Measurements from ENCODE around the gene JARID2.
"Not testable (repeated sequence)": the region's sequence is repeated elsewhere in the genome, so short reads cannot be mapped to it uniquely, and the experiment has no call there.

The JARID2 gene

DNA sequence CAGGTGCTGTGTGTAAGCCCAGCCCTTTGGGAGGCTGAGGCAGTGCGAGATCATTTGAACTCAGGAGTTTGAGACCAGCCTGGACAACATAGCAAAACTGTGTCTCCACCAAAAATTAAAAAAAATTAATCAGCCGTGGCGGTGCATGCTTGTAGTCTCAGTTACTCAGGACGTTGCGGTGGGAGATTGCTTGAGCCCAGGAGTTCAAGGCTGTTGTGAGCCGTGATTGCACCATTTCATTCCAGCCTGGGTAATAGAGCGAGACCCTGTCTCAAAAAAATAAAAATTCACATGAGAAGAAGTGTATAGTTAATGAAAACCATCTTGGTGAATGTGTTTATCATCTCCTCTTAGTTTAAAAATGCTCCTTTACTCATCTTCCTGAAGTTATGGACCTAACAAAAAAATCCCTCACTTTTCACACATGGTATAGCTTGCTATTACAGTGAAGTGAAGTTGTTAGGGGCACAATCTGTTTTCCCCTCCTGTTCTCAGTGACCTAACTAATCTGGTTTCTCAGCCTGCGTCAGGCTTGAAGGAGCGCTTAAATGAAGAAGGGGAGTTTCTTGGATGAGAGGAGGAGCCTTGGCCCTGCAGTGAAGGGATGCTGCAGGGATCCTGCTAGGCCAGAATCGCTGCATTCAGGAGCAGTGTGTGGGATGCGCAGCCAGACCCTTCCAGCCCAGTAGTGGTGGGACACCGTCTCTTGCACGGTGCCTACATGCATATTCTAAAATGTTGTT is 45.3 kb downstream of the JARID2 start:
- no peak for DNase-seq

DNA sequence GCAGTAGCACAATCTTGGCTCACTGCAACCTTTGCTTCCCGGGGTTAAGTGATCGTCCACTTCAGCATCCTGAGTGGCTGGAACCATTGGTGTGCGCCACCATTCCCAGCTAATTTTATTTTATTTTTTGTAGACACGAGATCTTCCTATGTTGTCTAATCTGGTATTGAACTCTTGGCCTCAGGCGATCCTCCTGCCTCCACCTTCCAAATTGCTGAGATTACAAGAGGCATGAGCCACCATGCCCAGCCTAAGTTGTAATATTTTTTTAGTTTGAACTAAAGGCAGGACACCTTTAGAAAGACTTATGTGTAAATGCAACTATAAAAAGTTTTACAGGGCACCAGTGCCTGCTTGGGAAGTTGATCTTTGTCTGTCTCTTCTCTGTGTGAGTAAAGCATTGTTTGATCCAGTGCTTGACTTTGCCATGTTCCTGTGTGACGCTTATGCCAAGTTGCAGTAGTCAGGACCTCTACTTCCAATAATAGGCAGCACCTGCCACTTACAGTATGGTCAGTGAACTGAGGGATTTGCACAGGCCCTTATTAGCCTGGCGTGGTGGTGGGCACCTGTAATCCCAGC is 46.9 kb downstream of the JARID2 start:
- no peak for DNase-seq

DNA sequence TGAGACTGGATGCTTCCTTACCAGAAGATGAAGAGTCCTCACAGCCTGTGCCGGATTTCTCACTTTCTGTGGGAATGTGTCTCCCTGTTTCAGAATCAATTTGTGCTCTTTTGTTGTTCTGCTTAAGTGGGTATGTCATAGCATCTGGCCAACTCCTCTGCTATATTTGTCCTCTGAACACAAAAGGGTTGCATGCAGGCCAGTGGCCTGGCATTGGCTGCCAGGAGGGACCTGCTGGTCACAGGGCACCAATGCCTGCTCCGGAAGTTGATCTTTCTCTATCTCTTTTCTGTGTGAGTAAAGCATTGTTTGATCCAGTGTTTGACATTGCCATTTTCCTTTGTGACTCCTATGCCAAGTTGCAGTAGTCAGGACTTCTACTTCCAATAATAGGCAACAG is 47.8 kb downstream of the JARID2 start:
- no peak for DNase-seq

DNA sequence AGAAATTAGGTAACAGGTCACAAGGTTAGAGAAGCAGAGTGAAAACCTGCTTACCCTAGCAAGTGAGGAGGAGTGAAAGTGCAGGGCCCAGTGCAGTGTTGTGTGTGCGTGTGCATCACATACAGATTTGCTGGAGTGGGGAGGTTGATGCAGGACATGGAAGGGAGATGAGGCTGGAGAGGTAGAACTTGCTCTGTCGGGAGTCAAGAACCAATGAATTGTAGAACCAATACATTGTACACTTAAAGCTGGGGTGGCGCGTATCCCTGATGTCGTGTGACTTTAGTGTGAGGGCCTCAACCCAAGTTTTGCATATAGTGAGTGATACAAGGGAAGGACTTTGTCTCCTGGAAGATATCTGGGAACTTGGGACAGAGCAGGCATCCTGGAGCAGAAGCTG is 48.6 kb downstream of the JARID2 start:
- DNase-seq, result no peak

DNA sequence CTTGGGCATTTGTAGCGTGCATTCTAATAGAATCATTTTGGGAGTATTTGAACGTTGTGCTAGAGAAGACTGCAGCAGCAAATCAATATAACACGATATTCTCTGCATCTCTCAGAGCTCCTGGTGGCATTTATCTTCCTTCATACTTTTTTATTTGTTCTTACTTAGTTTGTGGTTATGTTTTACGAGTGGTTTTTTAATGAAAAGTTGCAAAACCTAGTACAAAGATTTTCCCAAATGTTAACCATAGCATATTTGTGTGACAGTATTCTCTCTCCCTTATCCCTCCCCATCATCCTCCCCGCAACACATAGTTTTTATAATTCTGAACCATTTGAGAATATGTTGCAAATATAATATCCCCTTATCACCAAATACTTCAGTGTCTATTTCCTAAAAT is 50.4 kb downstream of the JARID2 start:
- no peak for DNase-seq

DNA sequence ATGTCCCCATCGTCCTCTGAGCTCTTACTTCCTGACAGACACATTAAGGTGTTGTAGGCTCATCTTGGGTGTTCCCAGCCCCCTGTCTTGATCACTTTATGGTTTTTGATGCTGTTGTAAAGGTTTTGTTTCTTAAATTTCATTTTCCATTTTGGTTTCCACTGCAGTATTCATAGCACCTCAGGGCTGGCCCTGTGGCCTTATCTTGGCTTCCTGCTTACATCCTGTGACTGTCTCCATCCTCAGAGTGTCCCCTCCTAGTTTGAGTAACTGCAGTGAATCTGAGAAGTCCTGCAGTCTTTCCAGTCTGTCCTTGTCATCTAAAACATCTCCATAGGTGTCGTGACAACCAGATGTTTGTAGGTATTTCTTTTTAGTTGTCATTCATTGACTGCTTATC is 50.9 kb downstream of the JARID2 start:
- peak; percentile 20 for DNase-seq

DNA sequence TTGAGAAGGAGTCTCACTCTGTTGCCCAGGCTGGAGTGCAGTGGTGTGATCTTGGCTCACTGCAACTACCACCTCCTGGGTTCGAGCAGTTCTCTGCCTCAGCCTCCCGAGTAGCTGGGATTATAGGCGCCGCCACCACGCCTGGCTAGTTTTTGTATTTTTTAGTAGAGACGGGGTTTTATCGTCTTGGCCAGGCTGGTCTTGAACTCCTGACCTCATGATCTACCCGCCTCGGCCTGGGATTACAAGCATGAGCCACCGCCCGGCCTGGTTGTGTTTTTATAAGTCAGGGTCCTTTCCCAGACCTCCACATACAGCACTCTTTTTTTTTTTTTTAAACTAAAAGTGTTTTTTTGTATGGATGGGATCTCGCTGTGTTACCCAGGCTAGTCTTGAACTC is 51.3 kb downstream of the JARID2 start:
- not testable (repeated sequence) for DNase-seq

DNA sequence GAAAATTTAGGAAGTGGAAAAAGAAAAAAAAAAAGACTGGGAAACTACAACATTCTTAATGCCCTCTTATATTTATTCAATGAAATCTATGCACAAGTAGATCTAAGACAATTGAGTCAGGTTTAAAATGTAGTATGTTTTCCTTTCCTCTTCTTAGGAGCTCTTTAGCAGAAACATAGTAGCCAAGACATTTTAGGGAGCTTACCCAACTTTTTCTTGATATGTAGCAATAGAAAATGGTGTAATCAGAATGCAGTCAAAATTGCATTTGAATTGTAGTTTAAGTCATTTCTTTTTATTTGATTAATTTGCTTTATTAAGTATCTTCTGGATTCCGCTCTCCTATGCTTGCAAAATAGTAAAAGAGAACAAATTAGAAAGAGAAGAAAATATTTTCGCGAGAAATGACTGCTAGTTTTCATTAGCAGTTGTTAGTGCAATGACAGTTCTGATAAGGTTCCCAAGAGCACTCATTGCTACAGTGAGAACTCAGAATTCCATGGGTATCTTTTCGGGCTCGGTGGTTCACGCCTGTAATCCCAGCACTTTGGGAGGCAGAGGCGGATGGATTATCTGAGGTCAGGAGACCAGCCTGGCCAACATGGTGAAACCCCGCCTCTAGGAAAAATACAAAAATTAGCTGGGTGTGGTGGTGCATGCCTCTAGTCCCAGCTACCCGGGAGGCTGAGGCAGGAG is 52.2 kb downstream of the JARID2 start:
- no peak for DNase-seq

DNA sequence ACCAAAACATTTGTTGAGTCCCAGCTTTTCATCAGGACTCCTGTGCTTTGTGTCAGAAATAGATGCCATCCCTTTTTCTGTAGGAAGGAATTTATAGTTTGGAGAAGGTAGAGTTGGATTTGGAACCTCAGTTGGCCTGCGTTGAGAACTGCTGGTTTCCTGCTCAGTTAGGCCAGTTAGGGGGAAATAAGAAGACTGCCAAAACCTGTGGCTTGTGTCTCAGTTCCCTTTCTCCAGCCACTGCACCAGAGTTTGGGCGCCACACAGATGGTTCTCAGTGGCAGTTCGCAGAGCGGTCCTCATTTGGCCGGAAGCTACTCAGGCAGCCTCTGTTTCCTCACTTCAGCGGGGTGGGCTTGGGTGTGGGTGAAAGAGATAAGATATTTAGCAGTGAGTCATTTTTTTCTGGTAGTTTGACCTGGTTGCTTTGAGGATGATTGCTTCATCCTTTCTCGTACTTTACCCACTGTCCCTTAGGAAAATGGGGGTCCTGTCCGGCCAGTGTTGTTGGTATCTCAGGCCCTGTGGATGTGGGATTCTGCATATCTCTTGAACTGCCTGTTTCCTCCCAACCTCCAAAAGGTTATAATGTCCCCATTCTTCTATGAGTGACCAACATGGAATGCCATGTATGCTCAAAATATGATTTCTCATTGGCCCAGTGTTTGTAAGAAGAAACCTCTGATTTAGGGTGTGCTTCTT is 53.7 kb downstream of the JARID2 start:
- DNase-seq, result peak; percentile 14

DNA sequence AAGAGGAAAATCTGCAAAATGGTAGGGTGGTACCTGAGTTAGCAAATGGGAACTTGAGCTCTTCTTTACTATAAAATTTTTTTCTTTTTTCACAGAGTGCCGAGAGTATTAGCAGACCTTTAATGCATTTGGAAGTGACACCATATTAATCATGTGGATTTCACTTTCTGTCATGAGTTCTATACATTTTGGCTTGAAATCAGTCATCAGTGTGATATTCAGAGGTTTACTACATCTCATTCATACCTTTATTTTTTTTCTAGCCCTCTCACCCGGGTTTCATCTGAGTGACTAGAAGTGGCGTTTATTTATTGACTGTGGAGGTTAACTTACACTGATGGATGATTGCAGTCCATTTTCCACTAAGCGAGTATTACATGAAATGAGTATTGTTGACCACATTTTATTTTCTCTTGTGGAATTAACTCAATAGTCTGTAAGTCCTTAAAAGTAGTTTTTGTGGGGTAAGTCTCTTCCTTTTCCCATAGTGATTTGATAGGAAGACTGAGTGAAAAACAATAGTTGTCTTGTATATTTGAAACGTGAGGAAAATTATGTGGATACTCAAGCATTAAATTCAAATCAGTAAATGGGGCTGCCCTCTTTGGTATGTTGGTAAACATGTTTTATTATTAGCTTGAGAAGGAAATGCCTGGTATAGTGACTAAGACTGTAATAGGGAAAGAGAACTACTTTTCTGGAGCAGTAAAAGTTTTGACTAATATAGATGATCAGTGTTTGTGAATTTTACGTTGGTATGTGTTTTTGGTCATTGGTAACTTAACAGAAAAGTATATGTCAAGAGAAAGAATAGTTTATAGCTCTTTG is 55.5 kb downstream of the JARID2 start:
- no peak for DNase-seq

DNA sequence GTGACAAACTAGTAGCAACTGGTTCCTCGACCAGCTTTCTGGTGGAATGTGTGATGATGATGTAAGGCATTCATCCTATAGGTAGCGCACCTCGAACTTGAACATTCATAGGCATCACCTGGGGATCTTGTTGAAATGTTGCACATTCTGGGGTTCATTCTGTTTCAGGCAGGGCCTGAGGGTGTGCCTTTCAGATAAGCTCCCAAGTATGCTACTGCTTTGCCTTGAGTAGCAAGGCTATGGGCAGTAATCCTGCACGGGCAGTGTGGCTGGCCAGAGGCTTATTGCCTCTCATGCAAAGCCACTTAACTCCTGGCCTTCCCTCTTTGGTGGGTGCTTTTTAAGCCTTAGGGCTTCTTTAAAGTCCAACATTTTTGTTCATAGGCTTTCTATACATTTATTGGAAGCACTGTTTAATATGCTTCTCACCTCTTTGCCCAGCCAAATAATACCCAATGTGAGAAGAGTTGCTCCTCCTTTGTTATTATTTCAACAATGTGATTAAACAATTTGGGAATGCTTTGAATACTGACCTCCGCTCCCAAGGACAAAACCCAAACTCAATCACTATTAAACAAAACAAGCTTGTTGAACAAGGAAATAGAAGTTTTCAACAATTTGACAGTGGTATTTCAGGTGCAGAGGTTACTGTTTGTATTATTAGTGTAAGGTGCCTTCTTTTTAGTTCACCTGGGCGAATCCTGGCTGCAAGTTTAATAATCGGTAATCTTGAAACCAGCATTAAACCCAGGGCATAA is 57.5 kb downstream of the JARID2 start:
- no peak for DNase-seq

DNA sequence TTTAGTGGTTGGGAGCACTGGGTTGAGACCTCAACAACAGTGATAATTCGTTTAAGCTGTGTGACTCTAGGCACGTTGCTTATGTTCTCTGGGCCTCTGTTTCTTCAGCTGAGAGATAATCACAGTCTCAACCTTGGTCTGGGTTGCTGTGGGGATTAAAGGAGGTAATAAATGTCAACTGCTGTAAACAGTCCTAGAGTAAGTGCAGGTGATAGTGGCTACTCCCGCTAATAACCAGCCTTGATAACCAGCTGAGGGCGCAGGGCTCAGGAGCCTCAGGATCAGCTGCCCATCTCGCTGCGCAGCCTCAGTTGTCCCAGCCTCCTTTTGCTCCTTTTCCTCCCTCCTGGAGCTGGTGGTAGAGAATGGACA is 58.0 kb downstream of the JARID2 start:
- no peak for DNase-seq

DNA sequence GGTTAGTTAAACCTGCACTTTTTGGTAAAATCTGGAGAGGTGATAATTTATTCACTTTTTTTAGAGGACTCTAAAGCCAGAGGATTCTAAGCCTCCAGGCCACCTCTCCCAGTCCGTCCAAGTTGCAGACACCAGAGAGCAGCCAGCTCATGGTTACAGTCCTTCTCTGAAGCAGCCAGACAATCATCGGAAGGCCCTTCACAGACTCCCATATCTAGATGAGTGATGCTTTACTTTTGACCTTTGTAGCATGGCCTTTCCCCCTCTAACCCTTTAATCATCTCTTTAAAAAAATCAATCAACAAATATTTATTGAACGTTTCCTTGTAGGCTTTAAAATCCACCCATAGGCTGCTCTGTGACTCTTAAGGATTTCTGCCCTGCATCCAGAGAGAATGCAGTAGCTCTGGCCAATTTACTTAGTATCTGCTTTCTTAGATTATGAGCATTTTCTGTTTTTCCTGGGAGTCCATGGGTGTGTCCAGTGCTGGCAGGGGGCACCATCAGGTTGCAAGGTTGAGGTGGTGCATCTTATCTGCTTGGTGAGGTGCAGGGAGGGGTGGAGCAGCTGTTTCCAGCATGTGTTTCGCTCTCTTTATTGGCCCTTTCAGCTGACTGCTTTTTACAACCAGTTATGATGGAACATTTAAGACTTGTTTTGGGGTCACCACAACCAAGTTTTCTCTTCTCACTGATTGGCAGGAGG is 58.6 kb downstream of the JARID2 start:
- no peak for DNase-seq

DNA sequence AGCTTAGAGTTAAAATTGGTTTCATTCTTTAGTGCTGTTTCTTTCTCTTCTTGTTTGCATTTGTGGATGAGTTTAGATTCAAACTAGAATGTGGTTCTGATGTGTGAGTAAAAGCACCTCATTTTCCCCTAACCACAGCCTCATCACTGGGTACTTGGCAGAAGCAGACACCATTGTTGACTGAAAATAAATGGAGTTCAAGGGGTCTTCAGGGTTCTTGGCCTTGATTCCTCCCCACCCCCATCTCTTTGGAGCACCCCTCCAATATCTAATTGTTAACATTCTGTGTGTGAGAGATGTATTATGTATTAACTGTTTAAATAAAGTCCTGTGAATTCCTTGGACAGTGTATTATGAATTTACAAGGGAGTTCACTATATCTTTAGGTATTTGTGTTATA is 59.6 kb downstream of the JARID2 start:
- DNase-seq, result no peak

DNA sequence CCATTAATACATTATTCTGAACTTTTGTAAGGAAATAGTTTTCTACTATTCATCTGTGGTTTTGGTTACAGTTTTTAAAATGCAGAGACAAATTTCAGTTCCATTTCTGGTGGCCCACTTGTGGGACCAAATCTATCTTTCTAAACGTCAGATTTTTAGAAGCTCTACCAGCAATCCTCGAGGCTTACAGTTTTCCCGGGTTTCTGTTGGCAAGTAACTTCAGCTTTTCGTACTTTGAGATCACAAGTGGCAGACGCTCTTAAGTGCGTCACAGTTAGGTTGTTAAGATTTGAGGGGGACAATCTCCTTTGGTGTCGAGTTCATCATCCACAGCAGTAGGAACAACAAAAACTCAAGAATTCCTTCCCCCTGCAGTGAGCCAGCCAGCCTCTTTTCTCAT is 60.0 kb downstream of the JARID2 start:
- DNase-seq, result no peak

DNA sequence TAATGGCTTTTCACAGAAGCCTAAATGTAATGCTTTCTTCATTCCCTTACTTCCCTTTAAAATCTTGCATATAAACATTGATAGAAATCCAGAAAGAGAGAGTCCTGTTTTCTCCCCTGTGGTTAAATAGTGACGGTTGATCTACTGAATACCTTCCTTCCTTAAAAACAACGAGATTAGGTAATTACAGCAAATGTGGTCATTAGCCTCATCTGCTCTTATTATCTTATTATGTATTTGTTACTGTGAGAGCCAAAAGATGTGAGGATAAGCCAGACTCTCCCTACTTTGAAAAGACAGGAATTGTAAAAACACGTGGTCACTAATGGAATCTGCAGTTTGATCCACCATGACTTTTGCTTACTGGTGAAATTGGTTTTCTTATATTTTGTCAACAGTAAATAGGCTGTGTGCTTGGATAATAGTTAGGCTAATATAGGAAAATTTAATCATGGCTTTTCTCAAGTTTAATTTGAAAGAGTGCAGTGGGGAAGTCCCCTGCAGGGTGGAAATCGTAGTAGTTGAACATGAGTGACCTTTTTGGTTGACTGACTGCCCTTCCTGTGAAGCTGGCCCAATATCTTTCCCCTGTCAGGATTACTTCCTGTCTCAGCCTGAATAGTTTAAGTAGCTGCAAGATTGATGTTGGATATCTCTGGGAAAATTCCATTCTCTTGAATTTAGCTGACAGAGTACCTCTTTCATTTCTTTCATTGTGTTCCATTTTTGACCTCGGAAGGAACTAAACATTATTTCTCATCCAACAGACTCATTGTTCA is 62.8 kb downstream of the JARID2 start:
- DNase-seq, result no peak

DNA sequence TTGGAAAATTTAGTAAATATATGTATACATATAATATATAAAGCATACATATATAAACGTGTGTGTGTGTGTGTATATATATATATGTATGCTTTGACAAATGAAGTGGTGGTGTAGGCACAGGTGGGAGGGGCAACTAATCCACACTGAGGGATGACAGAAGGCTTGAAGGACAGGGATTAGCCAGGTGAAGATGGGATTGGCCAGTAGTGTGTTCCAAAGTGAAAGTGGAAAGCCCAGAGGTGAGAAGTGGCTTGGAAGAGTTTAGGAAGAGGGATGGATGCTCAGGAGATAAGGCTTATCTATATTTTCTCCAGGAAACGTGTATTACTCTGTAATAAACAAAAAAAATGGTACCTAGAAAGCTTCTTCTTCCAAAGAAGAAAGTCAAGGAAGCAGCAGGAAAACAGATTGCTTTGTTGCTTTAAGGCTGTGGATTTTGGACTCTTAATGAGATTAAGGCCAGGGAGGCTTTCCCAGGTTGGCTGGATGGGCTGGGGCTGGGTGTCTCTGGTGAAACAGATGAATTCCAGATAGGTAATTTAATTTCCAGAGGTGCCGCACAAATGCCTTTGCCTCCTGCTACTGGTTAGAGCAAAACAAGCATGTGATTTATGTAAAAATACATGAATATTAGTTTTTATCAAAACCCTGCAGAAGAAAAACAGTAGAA is 63.9 kb downstream of the JARID2 start:
- no peak for DNase-seq

DNA sequence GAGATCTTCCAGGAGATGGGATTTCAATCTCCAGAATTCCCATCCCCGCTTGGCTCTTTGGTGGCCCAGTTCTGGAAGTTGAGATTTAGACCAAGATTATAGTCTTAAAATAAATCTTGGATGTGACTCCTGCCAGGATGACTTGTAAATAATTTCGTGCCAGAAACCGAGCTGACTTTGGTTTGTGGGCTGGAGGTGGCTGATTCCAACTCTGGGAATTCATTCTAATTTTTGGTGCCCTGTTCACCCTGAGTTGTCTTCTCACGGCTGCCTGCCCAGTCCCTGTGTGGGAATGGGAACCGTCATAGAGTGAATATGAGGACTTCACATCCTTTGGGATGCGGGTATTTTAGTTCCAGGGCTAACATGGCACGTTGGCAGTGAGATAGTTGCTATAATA is 64.8 kb downstream of the JARID2 start:
- no peak for DNase-seq

DNA sequence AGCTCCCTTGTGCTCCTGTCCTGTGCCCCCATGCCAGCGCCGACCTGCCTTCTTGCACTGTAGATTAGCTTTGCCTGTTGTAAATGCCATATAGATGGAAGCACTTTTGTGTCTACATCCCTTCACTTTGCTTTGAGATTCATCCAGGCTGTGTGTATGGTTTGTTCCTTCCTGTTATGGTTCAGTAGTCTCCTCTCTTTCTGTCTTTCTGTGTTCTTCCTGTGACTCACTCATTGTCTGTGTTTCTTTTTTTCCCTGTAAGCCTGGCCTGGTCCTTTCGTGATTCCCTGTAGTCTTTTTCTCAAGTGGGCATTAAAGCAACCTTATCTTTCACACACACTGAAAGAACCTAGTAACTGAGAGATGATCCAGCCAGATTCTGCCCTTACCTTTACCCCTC is 66.6 kb downstream of the JARID2 start:
- no peak for DNase-seq

DNA sequence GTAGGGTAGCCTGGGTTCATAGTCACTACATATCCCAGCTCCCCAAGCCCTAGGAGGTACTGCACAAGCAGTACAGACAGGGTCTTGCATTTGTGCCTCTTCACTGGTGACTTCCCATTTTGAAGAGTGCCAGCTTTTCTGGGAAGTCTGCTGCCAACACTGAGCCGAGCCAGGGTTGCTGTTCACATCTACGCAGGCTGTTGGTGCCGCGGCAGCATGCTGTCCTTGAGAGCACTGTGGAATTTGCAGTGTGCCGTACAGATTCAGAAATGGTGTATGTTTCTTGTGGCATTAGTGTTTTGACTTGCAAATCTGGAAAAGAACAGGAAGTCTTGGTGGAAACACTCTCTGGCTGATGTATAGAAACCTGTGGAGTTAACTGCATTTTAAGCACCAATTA is 67.5 kb downstream of the JARID2 start:
- DNase-seq, result no peak

Data from activated naive CD4-positive, alpha-beta T cell treated with Interleukin-2 at 50 U/mL for 16 hours (primary cell).